IMR-90 (cell line): Measurements from ENCODE around the gene PYCR2. TPM values are rescaled to one million over a fixed set of nuclear protein-coding genes. Genes with fewer than 3 reads are reported as not detected.
"Not testable (repeated sequence)": the region's sequence is repeated elsewhere in the genome, so short reads cannot be mapped to it uniquely, and the experiment has no call there.

Experiments
- ATAC-seq: fragments of 200-7000 bp; cut with Tn5 transposase; 2 replicates; pipeline ENCODE4 v1.9.1; 2020; ENCODE audit warnings: low read depth, mild to moderate bottlenecking, moderate library complexity
- BruUV-seq: library from RNA; stranded (reverse); fragments of 400-500 nt; replicated peaks from 2 replicates; lab custom pipeline; 2021; lab: Mats Ljungman, UMichigan
- CTCF ChIA-PET: fragments of 300-600 bp; formaldehyde crosslinking; extraction: SDS; loops from one replicate; lab custom pipeline; 2021; ENCODE audit warnings: antibody characterized with exemption; lab: Yijun Ruan, JAX
- POLR2A ChIA-PET: fragments of 300-600 bp; sonication (Branson Sonifier 250); formaldehyde crosslinking; loops from one replicate; lab custom pipeline; 2022; ENCODE audit warnings: antibody characterized with exemption; ENCODE audit not compliant: unreplicated experiment; lab: Charles Lee
- DNase-seq: peaks from one replicate; pipeline ENCODE4 v3.0.0; 2013
- H2AFZ ChIP-seq: replicated peaks from 2 replicates; pipeline ENCODE3; 2013; ENCODE audit warnings: low read length, mild to moderate bottlenecking; ENCODE audit not compliant: poor library complexity
- H2AK5ac ChIP-seq: 2 replicates; pipeline ENCODE4 v1.6.1; 2013; ENCODE audit warnings: low read depth, low read length, inconsistent platforms
- H2AK9ac ChIP-seq: replicated peaks from 2 replicates; pipeline ENCODE3; 2013; ENCODE audit warnings: mild to moderate bottlenecking, low read depth, low read length, moderate library complexity; ENCODE audit not compliant: poor library complexity
- H2BK120ac ChIP-seq: 2 replicates; pipeline ENCODE4 v1.6.1; 2013; ENCODE audit warnings: low read depth, low read length, inconsistent platforms
- H2BK15ac ChIP-seq: 3 replicates; pipeline ENCODE4 v1.6.1; 2013; ENCODE audit warnings: low read depth, low read length, inconsistent platforms
- H2BK20ac ChIP-seq: 2 replicates; pipeline ENCODE4 v1.6.1; 2013; ENCODE audit warnings: low read depth, mild to moderate bottlenecking, inconsistent platforms, low read length, moderate library complexity
- H2BK5ac ChIP-seq: 2 replicates; pipeline ENCODE4 v1.6.1; 2013; ENCODE audit warnings: mild to moderate bottlenecking, low read depth, low read length, inconsistent platforms; ENCODE audit not compliant: poor library complexity, severe bottlenecking
- H3K14ac ChIP-seq: replicated peaks from 2 replicates; pipeline ENCODE4 v1.6.1; 2013; ENCODE audit warnings: low read depth, low read length, inconsistent platforms
- H3K18ac ChIP-seq: 2 replicates; pipeline ENCODE4 v1.6.1; 2013; ENCODE audit warnings: low read depth, low read length, control low read depth
- H3K23ac ChIP-seq: 2 replicates; pipeline ENCODE4 v1.6.1; 2013; ENCODE audit warnings: low read depth, low read length, inconsistent platforms
- H3K27ac ChIP-seq: 2 replicates; pipeline ENCODE4 v1.5.1; 2013; ENCODE audit warnings: mild to moderate bottlenecking, control low read depth, low read length; ENCODE audit not compliant: insufficient read depth
- H3K27me3 ChIP-seq: 2 replicates; pipeline ENCODE4 v1.6.1; 2013; ENCODE audit warnings: low read length; ENCODE audit not compliant: control insufficient read depth, insufficient read depth
- H3K36me3 ChIP-seq: 2 replicates; pipeline ENCODE4 v1.6.1; 2013; ENCODE audit warnings: low read length, mixed read lengths; ENCODE audit not compliant: control insufficient read depth, insufficient read depth
- H3K4ac ChIP-seq: 2 replicates; pipeline ENCODE4 v1.6.1; 2013; ENCODE audit warnings: low read depth, low read length, inconsistent platforms
- H3K4me1 ChIP-seq: 2 replicates; pipeline ENCODE4 v1.6.1; 2013; ENCODE audit warnings: low read length, mixed read lengths; ENCODE audit not compliant: control insufficient read depth, insufficient read depth
- H3K4me2 ChIP-seq: 2 replicates; pipeline ENCODE4 v1.6.1; 2013; ENCODE audit warnings: low read depth, mild to moderate bottlenecking, control low read depth, low read length, moderate library complexity
- H3K4me3 ChIP-seq: 2 replicates; pipeline ENCODE4 v1.5.1; 2013; ENCODE audit warnings: low read depth, mild to moderate bottlenecking, control low read depth, low read length, moderate library complexity; ENCODE audit not compliant: insufficient read depth
- H3K56ac ChIP-seq: 2 replicates; pipeline ENCODE4 v1.6.1; 2013; ENCODE audit warnings: low read length, inconsistent platforms; ENCODE audit not compliant: insufficient read depth; ENCODE audit errors: extremely low read depth
- H3K79me1 ChIP-seq, 2 experiments: 2 replicates each; pipeline ENCODE4 v1.6.1; 2013; ENCODE audit warnings: low read length in 2 of 2, inconsistent platforms in 1 of 2, low read depth in 1 of 2
- H3K9ac ChIP-seq: 2 replicates; pipeline ENCODE4 v1.6.1; 2013; ENCODE audit warnings: low read depth, low read length, control low read depth
- H3K9me1 ChIP-seq: 2 replicates; pipeline ENCODE4 v1.6.1; 2013; ENCODE audit warnings: low read length, inconsistent platforms; ENCODE audit not compliant: insufficient read depth
- H3K9me3 ChIP-seq: 2 replicates; pipeline ENCODE4 v1.6.1; 2013; ENCODE audit warnings: low read length; ENCODE audit not compliant: control insufficient read depth, insufficient read depth
- H4K20me1 ChIP-seq: 2 replicates; pipeline ENCODE4 v1.6.1; 2013; ENCODE audit warnings: low read length, inconsistent platforms; ENCODE audit not compliant: insufficient read depth
- H4K5ac ChIP-seq: 2 replicates; pipeline ENCODE4 v1.6.1; 2013; ENCODE audit warnings: mild to moderate bottlenecking, low read depth, low read length, control low read depth
- H4K8ac ChIP-seq, 2 experiments: 2 replicates each; pipeline ENCODE4 v1.6.1; 2013; ENCODE audit warnings: low read depth in 2 of 2, low read length in 2 of 2, control low read depth in 1 of 2, inconsistent platforms in 1 of 2
- H4K91ac ChIP-seq: 2 replicates; pipeline ENCODE4 v1.6.1; 2013; ENCODE audit warnings: low read depth, low read length, inconsistent platforms; ENCODE audit not compliant: insufficient read depth
- RAD21 ChIP-seq: IDR thresholded peaks from 2 replicates; pipeline ENCODE4 v1.6.1; 2012; ENCODE audit warnings: low read length, improper control_type of control experiment
- WGBS, 2 experiments: methylation state at CpG; one replicate each; pipeline versions ENCODE4 v1.1.5 to v1.1.7; 2013; ENCODE audit warnings: missing lambda C conversion rate in 2 of 2; ENCODE audit not compliant: insufficient read length in 1 of 2; ENCODE audit errors: extremely low coverage in 2 of 2; 5-methylcytosine and 5-hydroxymethylcytosine counted together
- dilution Hi-C: fragments of 300-500 bp; cut with HindIII; formaldehyde crosslinking; loops from one replicate; pipeline ENCODE4 v1.14.3; 2018; ENCODE audit warnings: low sequenced_read_pairs; ENCODE audit not compliant: unreplicated experiment
- in situ Hi-C: fragments of 300-500 bp; cut with MboI; formaldehyde crosslinking; loops from 3 replicates; pipeline ENCODE4 v1.14.3; 2019; ENCODE audit warnings: low sequenced_read_pairs, inconsistent platforms, mixed read lengths
- intact Hi-C: fragments of 100-400 bp; cut with micrococcal nuclease; formaldehyde crosslinking; loops from 2 replicates; pipeline ENCODE4 v1.10.0; 2022
- polyA plus RNA-seq, 3 experiments: library from polyadenylated mRNA; depleted of rRNA; stranded (reverse); fragments of >200 nt; gene quantifications; 2 replicates each; pipeline ENCODE4 v1.2.3, GENCODE V29; 2012; ENCODE audit warnings: low replicate concordance in 1 of 3
- total RNA-seq: library from RNA; depleted of rRNA; stranded (reverse); fragments of >200 nt; gene quantifications from 2 replicates; pipeline ENCODE4 v1.2.3, GENCODE V29; 2012
- TF ChIP-seq, protein P1 (sequence below): conservative IDR thresholded peaks from 2 replicates; pipeline ENCODE4 v1.5.1; 2012; ENCODE audit warnings: mild to moderate bottlenecking, low read depth, low read length, improper control_type of control experiment

PYCR2 gene
- total and polyA plus RNA-seq, 2 of the 4 experiments (the other 2 are of a cell fraction) = 34.4 to 68.1 TPM

DNA sequence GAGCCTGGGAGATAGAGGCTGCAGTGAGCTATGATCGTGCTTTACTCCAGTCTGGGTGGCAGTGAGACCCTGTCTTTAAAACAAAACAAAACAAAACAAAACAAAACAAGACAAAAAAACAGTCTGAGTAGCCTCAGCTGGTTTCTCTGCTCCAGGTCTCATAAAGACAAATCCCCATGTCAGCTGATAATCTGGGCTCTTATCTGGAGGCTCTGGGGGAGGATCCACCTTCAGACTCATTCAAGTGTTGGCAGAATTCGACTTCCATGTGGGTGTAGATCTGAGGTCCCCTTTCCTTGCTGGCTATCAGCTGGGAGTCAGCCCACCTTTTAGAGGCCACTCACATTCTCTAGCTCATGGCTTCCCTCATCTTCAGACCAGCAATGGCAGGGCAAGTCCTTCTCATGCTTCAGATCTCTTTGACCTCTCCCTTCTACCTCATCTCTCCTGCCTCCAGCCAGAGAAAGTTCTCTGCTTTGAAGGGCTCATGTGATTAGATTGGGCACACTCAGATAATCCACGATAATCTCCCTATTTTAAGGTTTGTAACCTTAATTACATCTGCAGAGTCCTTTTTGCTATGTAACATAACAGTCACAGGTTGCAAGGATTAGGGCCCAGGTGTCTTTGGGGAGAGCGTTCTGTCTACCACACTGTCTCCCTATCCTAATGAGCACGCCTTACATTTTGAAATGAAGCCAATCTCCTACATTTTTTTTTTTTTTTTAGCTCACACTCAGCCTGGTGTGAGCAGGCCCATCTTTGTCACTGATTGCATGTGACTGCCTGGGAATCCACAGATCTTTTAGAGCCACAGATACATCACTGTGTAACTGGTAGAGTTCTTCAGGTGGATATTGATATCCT, 7.5 kb upstream of the PYCR2 start (continued):
- TF ChIP-seq, protein P1, sequence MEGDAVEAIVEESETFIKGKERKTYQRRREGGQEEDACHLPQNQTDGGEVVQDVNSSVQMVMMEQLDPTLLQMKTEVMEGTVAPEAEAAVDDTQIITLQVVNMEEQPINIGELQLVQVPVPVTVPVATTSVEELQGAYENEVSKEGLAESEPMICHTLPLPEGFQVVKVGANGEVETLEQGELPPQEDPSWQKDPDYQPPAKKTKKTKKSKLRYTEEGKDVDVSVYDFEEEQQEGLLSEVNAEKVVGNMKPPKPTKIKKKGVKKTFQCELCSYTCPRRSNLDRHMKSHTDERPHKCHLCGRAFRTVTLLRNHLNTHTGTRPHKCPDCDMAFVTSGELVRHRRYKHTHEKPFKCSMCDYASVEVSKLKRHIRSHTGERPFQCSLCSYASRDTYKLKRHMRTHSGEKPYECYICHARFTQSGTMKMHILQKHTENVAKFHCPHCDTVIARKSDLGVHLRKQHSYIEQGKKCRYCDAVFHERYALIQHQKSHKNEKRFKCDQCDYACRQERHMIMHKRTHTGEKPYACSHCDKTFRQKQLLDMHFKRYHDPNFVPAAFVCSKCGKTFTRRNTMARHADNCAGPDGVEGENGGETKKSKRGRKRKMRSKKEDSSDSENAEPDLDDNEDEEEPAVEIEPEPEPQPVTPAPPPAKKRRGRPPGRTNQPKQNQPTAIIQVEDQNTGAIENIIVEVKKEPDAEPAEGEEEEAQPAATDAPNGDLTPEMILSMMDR = no peak
- no peak for TF ChIP-seq RAD21

DNA sequence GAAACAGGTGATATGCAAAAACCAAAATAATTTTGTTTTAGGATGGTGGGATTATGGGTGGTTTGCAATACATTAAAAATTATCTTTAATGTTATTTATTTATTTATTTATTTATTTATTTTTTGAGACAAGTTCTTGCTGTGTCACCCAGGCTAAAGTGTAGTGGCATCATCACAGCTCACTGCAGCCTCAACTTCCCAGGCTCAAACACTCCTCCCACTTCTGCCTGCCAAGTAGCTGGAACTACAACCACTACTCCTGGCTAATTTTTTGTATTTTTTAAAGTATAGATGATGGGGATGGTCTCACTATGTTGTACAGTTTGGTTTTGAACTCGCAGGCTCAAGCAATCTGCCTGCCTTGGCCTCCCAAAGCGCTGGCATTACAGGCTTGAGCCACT, 6.5 kb upstream of the PYCR2 start:
- Histone ChIP-seq H3K9me3 (no peaks in the 10 kb centered on the region), H2AFZ (no peak overlapping the region), H3K4me3 (no peak overlapping the region), H3K27me3 (no peaks in the 10 kb centered on the region), H4K20me1 (no peaks in the 10 kb centered on the region), H4K91ac (no peak overlapping the region), H3K27ac (no peak overlapping the region), H3K14ac (no peak overlapping the region), H3K9ac (no peak overlapping the region), H3K18ac (no peak overlapping the region), H4K8ac (no peak overlapping the region), H3K36me3 (no peaks in the 10 kb centered on the region), H2BK20ac (no peak overlapping the region), H3K56ac (no peak overlapping the region), H3K79me1 (no peaks in the 10 kb centered on the region), H3K23ac (no peak overlapping the region), H2BK5ac (no peak overlapping the region), H2AK9ac (no peak overlapping the region), H3K9me1 (no peaks in the 10 kb centered on the region; the same call in 1 of the 2 replicates), H4K5ac (no peak overlapping the region), H2AK5ac (no peak overlapping the region), H3K4me2 (no peak overlapping the region), H2BK120ac (no peak overlapping the region), H3K4me1 (no peaks in the 10 kb centered on the region), H3K4ac (no peak overlapping the region), H2BK15ac (no peak overlapping the region)
- dilution Hi-C loops = no loop called here
- no CpG with 5 or more reads among the region's 2 CpGs for WGBS, 2 experiments
- intact Hi-C loops = no loop called here
- DNase-seq = no peak
- no TSS peak for BruUV-seq
- POLR2A ChIA-PET = no interaction called here
- in situ Hi-C loops = no loop called here
- ATAC-seq = no peak
- CTCF ChIA-PET = interaction anchor here (0.7 kb wide), 1 partner anchor 10 kb away, joined by 3 read pairs; no protein-coding TSS in a partner anchor
- no peak for TF ChIP-seq RAD21

DNA sequence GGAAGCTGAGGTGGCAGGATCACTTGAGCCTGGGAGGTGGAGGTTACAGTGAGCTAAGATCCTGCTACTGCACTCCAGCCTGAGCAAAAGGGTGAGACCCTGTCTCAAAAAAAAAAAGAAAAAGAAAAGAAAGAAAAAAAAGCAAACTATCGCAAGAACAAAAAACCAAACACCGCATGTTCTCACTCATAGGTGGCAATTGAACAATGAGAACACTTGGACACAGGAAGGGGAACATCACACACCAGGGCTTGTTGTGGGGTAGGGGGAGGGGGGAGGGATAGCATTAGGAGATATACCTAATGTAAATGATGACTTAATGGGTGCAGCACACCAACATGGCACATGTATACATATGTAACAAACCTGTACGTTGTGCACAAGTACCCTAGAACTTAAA, 5.4 kb upstream of the PYCR2 start:
- H3K36me3 ChIP-seq, H3K4ac ChIP-seq, H4K5ac ChIP-seq, H2BK120ac ChIP-seq, H3K23ac ChIP-seq, intact Hi-C loops, H3K9me1 ChIP-seq, H3K79me1 ChIP-seq, DNase-seq, H2AK9ac ChIP-seq, H4K91ac ChIP-seq, H3K4me1 ChIP-seq, H3K4me3 ChIP-seq, H2BK20ac ChIP-seq, H2AK5ac ChIP-seq, H4K20me1 ChIP-seq, H4K8ac ChIP-seq, H3K4me2 ChIP-seq, BruUV-seq, H3K27ac ChIP-seq, H2BK15ac ChIP-seq, CTCF ChIA-PET, in situ Hi-C loops, H3K56ac ChIP-seq, H3K18ac ChIP-seq, H3K9ac ChIP-seq, ATAC-seq, H3K9me3 ChIP-seq, H2BK5ac ChIP-seq, dilution Hi-C loops, H2AFZ ChIP-seq, H3K14ac ChIP-seq, POLR2A ChIA-PET, H3K27me3 ChIP-seq: not testable (repeated sequence)
- no CpG with 5 or more reads among the region's 3 CpGs for WGBS, 2 experiments
